Hippocampal formation (tissue), 2 donors: ENCODE results near the gene HOXA2.

Experiments used
- DNase-seq, 2 donors: peaks; one replicate each; lab custom pipeline; 2025; lab: John Stamatoyannopoulos, UW

The HOXA2 gene

GRCh38 chr7:27141137-27141922 is 38.8 kb upstream of the HOXA2 start:
- no peak for DNase-seq

GRCh38 chr7:27140126-27140857 is 37.8 kb upstream of the HOXA2 start:
- no peak for DNase-seq

GRCh38 chr7:27139334-27140125 is 37.0 kb upstream of the HOXA2 start:
- DNase-seq, result no peak

- DNase-seq, result no peak
These were observed 36.5 kb upstream of the HOXA2 start for GRCh38 chr7:27138985-27139333.

GRCh38 chr7:27138472-27138871 is 36.0 kb upstream of the HOXA2 start:
- no peak for DNase-seq

GRCh38 chr7:27137640-27138315 is 35.3 kb upstream of the HOXA2 start:
- DNase-seq, result no peak

- DNase-seq, result no peak
These were observed 31.9 kb upstream of the HOXA2 start for GRCh38 chr7:27134392-27134791.

GRCh38 chr7:27133409-27134231 is 31.1 kb upstream of the HOXA2 start:
- no peak for DNase-seq

GRCh38 chr7:27132978-27133377 is 30.5 kb upstream of the HOXA2 start:
- no peak for DNase-seq

GRCh38 chr7:27132214-27132613 is 29.7 kb upstream of the HOXA2 start:
- no peak for DNase-seq

GRCh38 chr7:27131390-27131819 is 28.9 kb upstream of the HOXA2 start:
- no peak for DNase-seq

- no peak for DNase-seq
These were observed 28.3 kb upstream of the HOXA2 start, which contains the start of gene HOXA4 for GRCh38 chr7:27130540-27131389. Gene HOXA4 (minus strand): TSS chr7:27130757. CDS start chr7:27130733, 24 bp downstream.

- no peak for DNase-seq
These were observed 27.5 kb upstream of the HOXA2 start for GRCh38 chr7:27129729-27130539.

GRCh38 chr7:27128776-27129728 is 26.6 kb upstream of the HOXA2 start:
- no peak for DNase-seq

GRCh38 chr7:27128034-27128433 is 25.6 kb upstream of the HOXA2 start:
- no peak for DNase-seq

- no peak for DNase-seq
These were observed 24.3 kb upstream of the HOXA2 start for GRCh38 chr7:27126596-27127327.

GRCh38 chr7:27125986-27126394 is 23.5 kb upstream of the HOXA2 start:
- DNase-seq, result no peak
